HG03196 (cell line): ENCODE data around the gene ERC2.

Source experiments
- ATAC-seq: cut with Tn5 transposase; IDR thresholded peaks from one replicate; pipeline ENCODE4 v1.9.1; 2021; ENCODE audit not compliant: unreplicated experiment

The ERC2 gene

GRCh38 chr3:55661141-55661540 is 807.1 kb downstream of the ERC2 start:
- no peak for ATAC-seq

GRCh38 chr3:55660642-55661041 is 807.6 kb downstream of the ERC2 start:
- ATAC-seq: no peak

- no peak for ATAC-seq
These were observed 808.6 kb downstream of the ERC2 start for GRCh38 chr3:55659701-55660100.

GRCh38 chr3:55658690-55659562 is 809.3 kb downstream of the ERC2 start:
- no peak for ATAC-seq

GRCh38 chr3:55658270-55658669 is 810.0 kb downstream of the ERC2 start:
- ATAC-seq: no peak

- ATAC-seq: no peak
These were observed 812.7 kb downstream of the ERC2 start for GRCh38 chr3:55655544-55655943.

GRCh38 chr3:55654123-55654760 is 814.0 kb downstream of the ERC2 start:
- ATAC-seq: peak; percentile 87

- ATAC-seq: no peak
These were observed 817.3 kb downstream of the ERC2 start for GRCh38 chr3:55651011-55651410.

- no peak for ATAC-seq
These were observed 818.3 kb downstream of the ERC2 start for GRCh38 chr3:55650011-55650410.

GRCh38 chr3:55649554-55649953 is 818.7 kb downstream of the ERC2 start:
- ATAC-seq: no peak

GRCh38 chr3:55648591-55649318 is 819.5 kb downstream of the ERC2 start:
- no peak for ATAC-seq

GRCh38 chr3:55647670-55648069 is 820.6 kb downstream of the ERC2 start:
- no peak for ATAC-seq

GRCh38 chr3:55647063-55647462 is 821.2 kb downstream of the ERC2 start:
- ATAC-seq: no peak

- no peak for ATAC-seq
These were observed 822.1 kb downstream of the ERC2 start for GRCh38 chr3:55646121-55646520.

GRCh38 chr3:55645422-55645821 is 822.8 kb downstream of the ERC2 start:
- no peak for ATAC-seq

GRCh38 chr3:55643283-55643682 is 825.0 kb downstream of the ERC2 start:
- ATAC-seq: no peak

GRCh38 chr3:55641964-55642363 is 826.3 kb downstream of the ERC2 start:
- no peak for ATAC-seq

GRCh38 chr3:55639896-55640765 is 828.1 kb downstream of the ERC2 start:
- ATAC-seq: no peak

- ATAC-seq: no peak
These were observed 829.1 kb downstream of the ERC2 start for GRCh38 chr3:55639143-55639542.

- no peak for ATAC-seq
These were observed 830.2 kb downstream of the ERC2 start for GRCh38 chr3:55637906-55638638.
